LNCAP (cell line): Measurements from ENCODE around the gene GBP2.

Source experiments
- TF ChIP-seq, protein P1 (sequence below): fragments of 450-650 bp; IDR thresholded peaks from 2 replicates; pipeline ENCODE4 v1.5.1; 2017; ENCODE audit warnings: mild to moderate bottlenecking

Gene GBP2

GRCh38 chr1:89146721-89147120, 20.8 kb upstream of the GBP2 start:
- TF ChIP-seq, protein P1, sequence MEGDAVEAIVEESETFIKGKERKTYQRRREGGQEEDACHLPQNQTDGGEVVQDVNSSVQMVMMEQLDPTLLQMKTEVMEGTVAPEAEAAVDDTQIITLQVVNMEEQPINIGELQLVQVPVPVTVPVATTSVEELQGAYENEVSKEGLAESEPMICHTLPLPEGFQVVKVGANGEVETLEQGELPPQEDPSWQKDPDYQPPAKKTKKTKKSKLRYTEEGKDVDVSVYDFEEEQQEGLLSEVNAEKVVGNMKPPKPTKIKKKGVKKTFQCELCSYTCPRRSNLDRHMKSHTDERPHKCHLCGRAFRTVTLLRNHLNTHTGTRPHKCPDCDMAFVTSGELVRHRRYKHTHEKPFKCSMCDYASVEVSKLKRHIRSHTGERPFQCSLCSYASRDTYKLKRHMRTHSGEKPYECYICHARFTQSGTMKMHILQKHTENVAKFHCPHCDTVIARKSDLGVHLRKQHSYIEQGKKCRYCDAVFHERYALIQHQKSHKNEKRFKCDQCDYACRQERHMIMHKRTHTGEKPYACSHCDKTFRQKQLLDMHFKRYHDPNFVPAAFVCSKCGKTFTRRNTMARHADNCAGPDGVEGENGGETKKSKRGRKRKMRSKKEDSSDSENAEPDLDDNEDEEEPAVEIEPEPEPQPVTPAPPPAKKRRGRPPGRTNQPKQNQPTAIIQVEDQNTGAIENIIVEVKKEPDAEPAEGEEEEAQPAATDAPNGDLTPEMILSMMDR = no peak

DNA sequence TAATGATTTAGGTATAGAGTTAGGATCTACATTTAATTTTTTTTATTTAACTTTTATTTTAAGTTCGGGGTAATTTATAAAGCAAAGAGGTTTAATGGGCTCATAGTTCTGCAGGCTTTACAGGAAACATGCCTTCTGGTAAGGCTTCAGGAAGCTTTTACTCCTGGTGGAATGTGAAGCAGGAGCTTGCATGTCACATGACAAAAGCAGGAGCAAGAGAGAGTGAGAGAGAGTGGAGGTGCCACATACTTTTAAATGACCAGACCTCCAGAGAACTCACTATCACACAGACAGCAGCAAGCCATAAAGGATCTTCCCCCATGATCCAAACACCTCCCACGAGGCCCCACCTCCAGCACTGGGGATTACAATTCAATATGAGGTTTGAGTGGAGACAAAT, 17.6 kb upstream of the GBP2 start:
- TF ChIP-seq, protein P1 = no peak

DNA sequence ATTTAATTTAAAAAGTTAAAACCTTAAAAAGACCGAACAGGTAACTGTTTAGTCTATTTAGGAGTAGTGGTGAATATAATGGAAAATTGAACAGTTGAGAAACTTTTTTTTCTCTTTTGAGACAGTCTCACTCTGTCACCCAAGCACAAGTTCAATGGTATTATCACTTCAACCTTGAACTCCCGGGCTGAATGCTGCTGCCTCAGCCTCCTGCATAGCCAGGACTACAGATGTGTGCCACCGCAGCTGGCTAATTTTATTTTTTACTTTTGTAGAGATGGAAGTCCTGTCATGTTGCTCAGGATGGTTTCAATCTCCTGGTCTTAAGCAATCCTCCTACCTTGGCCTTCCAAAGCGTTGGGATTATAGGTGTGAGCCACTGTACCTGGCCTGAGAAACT, 16.2 kb upstream of the GBP2 start:
- TF ChIP-seq, protein P1 = no peak

- TF ChIP-seq, protein P1 = no peak
Observed at GRCh38 chr1:89133747-89134146, 7.8 kb upstream of the GBP2 start.

DNA sequence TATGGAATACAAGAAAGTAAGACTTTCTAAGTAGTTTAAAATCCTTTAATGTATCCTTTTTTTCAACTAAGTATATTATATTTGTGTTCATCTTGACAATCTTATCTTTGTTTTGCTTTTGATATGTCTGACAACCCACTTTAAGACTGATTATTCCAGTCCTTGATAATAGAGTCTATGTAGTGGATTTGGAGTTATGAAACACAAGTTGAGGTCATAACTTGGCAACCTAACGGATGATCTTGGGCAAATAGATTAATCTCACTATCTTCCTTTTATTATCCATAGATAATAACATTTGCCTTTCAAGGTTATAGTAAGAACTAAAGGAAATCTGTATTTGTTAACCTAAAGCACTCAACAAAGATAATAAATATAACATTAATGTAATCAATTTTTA, 4.8 kb upstream of the GBP2 start:
- TF ChIP-seq, protein P1 = no peak

GRCh38 chr1:89129911-89130310, 4.0 kb upstream of the GBP2 start:
- TF ChIP-seq, protein P1 = no peak

GRCh38 chr1:89125240-89125912, 538 bp downstream of the GBP2 start:
- TF ChIP-seq, protein P1 = no peak

DNA sequence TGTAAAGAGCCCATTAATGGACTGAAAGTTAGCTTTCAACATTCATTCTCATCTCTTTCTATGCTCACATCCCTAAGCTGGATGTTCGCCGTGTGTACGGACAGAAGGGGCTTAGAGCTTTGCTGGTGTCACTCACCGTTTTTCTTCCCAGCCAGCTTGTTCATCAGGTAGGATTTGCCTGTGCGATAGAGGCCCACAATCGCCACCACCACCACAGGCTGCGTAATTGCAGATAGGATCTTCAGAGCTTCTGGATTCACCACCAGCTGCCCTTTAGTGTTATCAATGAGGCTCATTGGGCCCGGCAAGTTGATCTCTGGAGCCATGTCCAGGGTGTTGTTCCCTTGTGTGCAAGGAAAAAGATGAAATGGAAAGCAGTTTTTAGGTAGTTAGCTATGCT, 4.3 kb downstream of the GBP2 start:
- TF ChIP-seq, protein P1 = no peak
